ENCODE results near the gene TTC34. TPM values are rescaled to one million over a fixed set of nuclear protein-coding genes. Genes with fewer than 3 reads are reported as not detected.
A peak's percentile ranks its signal among the peaks of the same experiment; 100 is the strongest.

The TTC34 gene
- polyA plus RNA-seq, 6 donors from 2014 or later, result 0.05 to 0.37 (median 0.21) TPM; not detected in 1

DNA sequence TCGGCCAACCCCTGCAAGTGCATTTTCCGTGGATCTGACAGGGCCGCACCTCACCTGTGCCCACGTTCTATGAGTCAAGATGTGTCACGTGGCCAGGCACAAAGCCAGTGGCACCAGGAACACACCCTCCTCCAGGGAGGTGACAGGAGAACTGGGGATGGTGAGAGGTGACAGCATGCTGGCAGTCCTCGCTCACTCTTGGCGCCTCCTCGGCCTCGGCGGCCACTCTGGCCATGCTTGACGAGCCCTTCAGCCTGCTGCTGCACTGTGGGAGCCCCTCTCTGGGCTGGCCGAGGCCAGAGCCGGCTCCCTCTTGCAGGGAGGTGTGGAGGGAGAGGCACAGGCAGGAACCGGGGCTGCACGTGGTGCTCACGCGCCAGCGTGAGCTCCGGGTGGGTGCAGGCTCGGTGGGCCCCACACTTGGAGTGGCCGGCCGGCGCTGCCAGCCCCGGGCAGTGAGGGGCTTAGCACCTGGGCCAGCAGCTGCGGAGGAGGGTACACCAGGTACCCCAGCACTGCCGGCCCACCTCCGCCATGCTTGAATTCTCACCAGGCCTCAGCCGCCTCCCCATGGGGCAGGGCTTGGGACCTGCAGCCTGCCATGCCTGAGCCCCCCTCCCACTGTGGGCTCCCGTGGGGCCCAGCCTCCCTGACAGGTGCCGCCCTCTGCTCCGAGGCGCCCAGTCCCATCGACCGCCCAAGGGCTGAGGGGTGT lies 11.6 kb upstream of the TTC34 start:
- Mint-ChIP-seq H3K27ac (no peak overlapping the region), H3K27me3 (peaks cover 1 to 13% (median 5%) of the 10 kb centered on the region in 3 donors), H3K9me3 (peaks cover 0 to 9% (median 0%) of the 10 kb centered on the region in 7 donors), H3K4me3 (no peak overlapping the region), H3K4me1 (no peaks in the 10 kb centered on the region), H3K36me3 (no peaks in the 10 kb centered on the region)
- ATAC-seq (ENCODE audit: low read depth in 2 of 2) (no peak), DNase-seq (no peak)

DNA sequence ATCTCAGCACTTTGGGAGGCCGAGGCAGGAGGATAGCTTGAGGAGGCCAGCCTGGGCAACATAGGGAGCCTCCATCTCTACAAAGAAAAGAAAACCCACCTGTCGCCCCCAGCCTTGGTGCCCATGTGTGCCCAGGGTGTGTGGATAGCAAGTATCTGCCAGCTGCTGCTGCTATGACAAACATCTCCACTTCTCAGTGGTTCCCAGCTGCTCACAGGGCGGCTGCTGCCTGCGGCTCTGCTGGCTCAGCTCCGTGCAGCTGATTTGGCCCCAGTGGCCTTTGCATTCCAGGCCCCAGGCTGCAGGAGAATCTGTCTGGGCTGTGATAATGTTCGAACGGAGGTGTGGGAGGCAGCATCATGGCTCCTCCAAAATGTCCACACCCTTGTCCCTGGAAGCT lies 10.6 kb upstream of the TTC34 start:
- Mint-ChIP-seq H3K4me3 (no peak overlapping the region), H3K27me3 (peaks cover 0 to 13% (median 5%) of the 10 kb centered on the region in 3 donors), H3K4me1 (no peaks in the 10 kb centered on the region), H3K27ac (no peak overlapping the region), H3K9me3 (peaks cover 0 to 9% (median 0%) of the 10 kb centered on the region in 7 donors), H3K36me3 (no peaks in the 10 kb centered on the region)
- ATAC-seq (ENCODE audit: low read depth in 2 of 2) (no peak), DNase-seq (no peak)

DNA sequence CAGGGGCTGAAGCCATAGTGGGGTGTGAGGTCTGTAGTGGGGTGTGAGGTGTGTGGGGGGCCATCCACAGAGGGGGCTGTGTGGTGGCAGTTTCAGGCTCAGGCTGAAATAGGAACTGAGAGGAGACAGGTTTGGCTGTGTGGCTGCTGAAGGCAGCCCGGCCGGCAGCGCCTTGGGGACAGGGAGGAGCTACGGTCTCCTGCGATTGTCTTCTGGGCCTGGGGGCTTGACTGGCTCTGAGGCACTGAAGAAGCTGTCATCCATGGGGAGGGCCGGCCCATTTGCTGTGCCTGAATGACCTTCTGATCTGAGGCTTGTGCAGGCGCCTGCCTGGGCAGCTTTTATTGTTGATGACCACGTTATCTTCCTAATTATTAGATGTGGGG lies 10.0 kb upstream of the TTC34 start:
- Mint-ChIP-seq H3K9me3 (peaks cover 0 to 9% (median 0%) of the 10 kb centered on the region in 7 donors), H3K4me3 (no peak overlapping the region), H3K36me3 (no peaks in the 10 kb centered on the region), H3K27me3 (peaks cover 0 to 17% (median 5%) of the 10 kb centered on the region in 3 donors), H3K4me1 (no peaks in the 10 kb centered on the region), H3K27ac (no peak overlapping the region)
- no peak for ATAC-seq (ENCODE audit: low read depth in 2 of 2)
- DNase-seq, result no peak

DNA sequence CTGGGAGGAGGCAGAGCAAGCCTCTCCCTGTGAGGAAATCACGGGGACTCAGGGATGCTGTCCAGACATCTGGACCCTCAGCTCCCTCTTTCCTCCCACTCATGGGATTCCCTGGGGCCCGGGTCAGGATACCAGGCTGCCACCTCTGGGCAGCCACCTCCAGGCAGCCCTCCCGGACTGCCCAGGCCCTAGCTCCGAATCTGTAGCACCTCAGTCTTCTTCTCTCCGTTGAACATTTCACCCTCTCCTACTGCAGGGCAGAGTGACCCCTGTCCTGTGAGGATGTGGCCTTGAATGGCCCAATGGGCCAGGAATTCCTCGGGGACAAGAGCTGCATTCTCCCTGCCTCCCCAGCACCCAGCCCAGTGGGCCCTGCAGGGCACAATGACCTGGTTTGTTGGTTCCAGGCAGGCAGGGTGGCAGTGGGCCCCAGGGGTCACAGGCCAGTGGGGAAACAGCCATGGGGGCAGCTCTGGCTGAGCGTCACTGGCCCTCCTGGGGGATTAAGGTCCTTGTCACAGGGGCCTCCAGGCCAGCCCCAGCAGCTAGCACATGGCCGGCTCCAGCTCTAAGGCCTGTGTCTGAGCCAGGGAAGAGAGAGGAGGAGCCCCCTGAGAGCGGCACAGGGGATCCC lies 9.5 kb upstream of the TTC34 start:
- H3K9me3 Mint-ChIP-seq, result peaks cover 0 to 9% (median 0%) of the 10 kb centered on the region in 7 donors
- no peaks in the 10 kb centered on the region for H3K36me3 Mint-ChIP-seq
- no peak overlapping the region for H3K27ac Mint-ChIP-seq
- peaks cover 4 to 20% (median 5%) of the 10 kb centered on the region in 3 donors for H3K27me3 Mint-ChIP-seq
- no peaks in the 10 kb centered on the region for H3K4me1 Mint-ChIP-seq
- DNase-seq (no peak), ATAC-seq (ENCODE audit: low read depth in 2 of 2) (no peak)
- no peak overlapping the region for H3K4me3 Mint-ChIP-seq

DNA sequence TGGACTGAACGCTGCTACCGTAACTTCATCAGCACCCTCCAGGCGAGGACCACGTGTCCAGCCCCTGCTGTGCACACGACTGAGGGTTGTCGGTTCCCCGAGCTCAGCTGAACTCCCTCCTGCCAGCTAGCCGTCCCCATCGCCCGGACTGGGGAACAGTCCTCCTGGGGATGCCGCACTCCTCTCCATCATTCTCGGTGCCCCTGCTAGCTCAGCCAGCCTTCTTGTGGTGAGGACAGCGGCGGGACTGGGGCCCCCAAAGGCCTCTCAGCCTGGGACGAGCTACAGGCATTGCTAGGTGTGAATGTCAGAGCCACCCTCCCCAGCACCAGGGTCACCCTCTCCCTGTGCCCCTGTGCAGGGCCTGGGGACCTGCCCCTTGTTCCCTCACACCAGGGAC lies 8.8 kb upstream of the TTC34 start:
- no peaks in the 10 kb centered on the region for H3K4me1 Mint-ChIP-seq
- no peak overlapping the region for H3K27ac Mint-ChIP-seq
- H3K9me3 Mint-ChIP-seq, result peaks cover 0 to 9% (median 0%) of the 10 kb centered on the region in 7 donors
- peaks cover 5 to 25% (median 8%) of the 10 kb centered on the region in 3 donors for H3K27me3 Mint-ChIP-seq
- no peak for DNase-seq
- no peaks in the 10 kb centered on the region for H3K36me3 Mint-ChIP-seq
- H3K4me3 Mint-ChIP-seq, result no peak overlapping the region
- no peak for ATAC-seq (ENCODE audit: low read depth in 2 of 2)

DNA sequence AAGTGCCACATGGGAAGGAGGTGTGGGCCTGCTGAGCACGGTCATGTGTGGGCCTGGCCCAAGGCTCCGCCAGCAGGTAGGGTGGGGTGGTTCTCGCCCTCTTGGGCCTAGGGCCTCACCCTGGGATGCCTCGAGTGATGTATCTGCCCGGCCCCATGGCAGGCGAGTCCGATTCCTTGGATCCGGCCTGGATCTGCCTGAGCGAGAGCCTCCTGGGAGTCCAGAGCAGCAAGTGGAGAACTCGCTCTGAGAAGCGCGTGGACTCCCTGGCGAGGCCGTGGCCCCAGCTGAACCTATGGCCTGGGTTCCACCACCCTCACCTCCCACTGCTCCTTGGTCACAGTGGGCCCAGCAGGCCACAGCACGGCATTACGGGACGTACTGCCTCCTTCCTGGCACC lies 8.2 kb upstream of the TTC34 start:
- Mint-ChIP-seq H3K36me3 (no peaks in the 10 kb centered on the region), H3K27me3 (peaks cover 5 to 25% (median 8%) of the 10 kb centered on the region in 3 donors), H3K9me3 (peaks cover 0 to 9% (median 0%) of the 10 kb centered on the region in 7 donors), H3K4me1 (no peaks in the 10 kb centered on the region), H3K27ac (no peak overlapping the region), H3K4me3 (no peak overlapping the region)
- DNase-seq, result no peak
- no peak for ATAC-seq (ENCODE audit: low read depth in 2 of 2)

DNA sequence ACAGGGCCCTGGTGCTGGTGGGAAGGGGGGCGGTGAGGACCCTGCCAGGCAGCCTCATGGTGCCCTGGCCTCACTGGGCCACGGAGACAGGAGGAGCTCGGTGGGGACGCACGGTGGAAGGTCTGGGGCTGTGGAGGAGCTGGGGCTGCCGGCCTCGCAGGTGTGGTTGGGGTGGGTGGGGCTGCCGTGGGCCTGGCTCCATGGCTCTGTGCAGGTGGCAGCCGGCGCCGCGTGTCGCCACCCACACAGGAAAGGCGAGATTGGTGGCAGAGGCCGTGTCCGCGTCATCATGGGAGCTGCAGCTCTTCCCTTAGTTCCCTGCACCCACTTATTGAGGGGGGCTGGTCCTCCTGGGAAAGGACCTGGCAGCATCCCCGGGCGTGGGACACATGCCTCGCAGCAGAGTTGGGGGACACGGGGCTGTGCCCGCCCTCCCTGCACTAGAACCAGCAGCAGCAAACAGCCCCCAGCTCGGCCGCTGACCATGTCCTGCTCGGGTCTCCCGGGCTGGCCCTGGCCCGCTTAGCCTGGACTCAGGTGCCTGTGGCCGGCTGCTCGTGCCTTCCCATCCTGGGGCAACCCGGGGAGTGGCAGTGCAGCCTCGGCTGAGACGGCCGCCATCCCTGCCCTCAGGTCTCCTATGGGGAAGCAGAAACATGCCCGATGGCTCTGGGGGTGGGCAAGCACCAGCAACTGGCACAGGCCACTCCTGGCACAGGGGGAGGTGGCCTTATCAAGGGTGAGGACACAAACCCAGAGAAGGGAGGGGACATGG lies 7.5 kb upstream of the TTC34 start:
- Mint-ChIP-seq H3K27me3 (peaks cover 3 to 25% (median 8%) of the 10 kb centered on the region in 3 donors), H3K27ac (no peak overlapping the region), H3K9me3 (peaks cover 0 to 8% (median 0%) of the 10 kb centered on the region in 7 donors)

DNA sequence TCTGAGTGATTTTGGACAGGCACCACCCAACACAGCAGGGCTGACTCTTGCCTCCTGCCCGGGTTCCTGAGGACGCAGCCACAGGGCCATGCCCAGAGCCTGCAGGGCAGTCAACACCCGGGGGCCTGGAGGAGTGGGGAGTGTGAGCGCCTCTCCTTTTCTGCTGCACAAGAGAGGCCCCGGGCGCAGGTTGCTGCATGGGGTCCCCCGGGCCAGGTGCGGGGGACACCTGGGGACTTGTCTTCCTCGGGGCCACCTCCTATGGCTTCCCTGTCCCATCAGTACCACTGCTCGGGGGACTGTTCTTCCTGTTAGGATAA lies 6.9 kb upstream of the TTC34 start:
- ATAC-seq (ENCODE audit: low read depth in 2 of 2), result no peak

More for the DNA sequence above, 7.5 kb upstream of the TTC34 start:
- H3K4me3 Mint-ChIP-seq, result no peak overlapping the region
- ATAC-seq (ENCODE audit: low read depth in 2 of 2) (no peak), DNase-seq (no peak)
- no peaks in the 10 kb centered on the region for H3K4me1 Mint-ChIP-seq
- H3K36me3 Mint-ChIP-seq, result no peaks in the 10 kb centered on the region

DNA sequence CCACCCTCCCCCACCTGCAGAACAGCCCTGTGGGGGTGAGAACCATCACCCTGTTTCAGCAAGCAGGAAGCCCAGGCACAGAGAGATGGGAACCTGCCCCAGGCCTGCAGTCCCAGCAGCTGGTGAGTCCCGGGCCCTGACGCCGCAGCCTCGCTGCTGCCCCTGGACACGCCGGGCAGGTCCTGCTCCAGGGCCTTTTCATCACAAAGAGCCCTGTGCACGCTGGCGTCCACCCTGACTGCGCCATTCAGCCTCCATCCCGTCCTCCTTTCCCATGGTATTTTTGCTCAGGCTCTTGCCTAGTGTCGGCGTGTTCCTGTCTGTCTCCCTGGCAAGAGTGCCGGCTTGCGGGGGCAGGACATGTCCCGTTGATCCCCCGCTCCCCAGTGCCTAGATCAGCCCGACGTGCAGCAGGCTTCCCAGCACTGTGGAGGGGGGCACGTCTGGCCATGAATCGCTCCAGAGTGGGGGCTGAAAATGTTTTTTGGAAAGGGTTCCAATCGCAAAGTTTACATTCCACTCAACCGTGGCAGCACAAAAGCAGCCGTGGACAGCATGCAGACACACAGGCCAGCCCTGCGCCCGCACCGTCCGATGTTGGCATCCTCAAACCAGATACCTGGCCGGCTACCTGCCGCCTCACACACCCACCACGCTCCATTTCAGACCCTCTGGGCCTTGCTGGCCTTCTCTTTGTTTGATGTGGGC lies 6.3 kb upstream of the TTC34 start:
- Mint-ChIP-seq H3K9me3 (peaks cover 0 to 4% (median 0%) of the 10 kb centered on the region in 7 donors), H3K36me3 (no peaks in the 10 kb centered on the region), H3K4me3 (no peak overlapping the region), H3K27me3 (peaks cover 0 to 25% (median 8%) of the 10 kb centered on the region in 3 donors), H3K4me1 (no peaks in the 10 kb centered on the region), H3K27ac (no peak overlapping the region)
- DNase-seq, result no peak
- ATAC-seq (ENCODE audit: low read depth in 2 of 2), result no peak

More for the DNA sequence above, 6.9 kb upstream of the TTC34 start:
- Mint-ChIP-seq H3K4me3 (no peak overlapping the region), H3K27me3 (peaks cover 0 to 25% (median 8%) of the 10 kb centered on the region in 3 donors), H3K27ac (no peak overlapping the region), H3K36me3 (no peaks in the 10 kb centered on the region), H3K9me3 (peaks cover 0 to 4% (median 0%) of the 10 kb centered on the region in 7 donors), H3K4me1 (no peaks in the 10 kb centered on the region)
- DNase-seq, result no peak

DNA sequence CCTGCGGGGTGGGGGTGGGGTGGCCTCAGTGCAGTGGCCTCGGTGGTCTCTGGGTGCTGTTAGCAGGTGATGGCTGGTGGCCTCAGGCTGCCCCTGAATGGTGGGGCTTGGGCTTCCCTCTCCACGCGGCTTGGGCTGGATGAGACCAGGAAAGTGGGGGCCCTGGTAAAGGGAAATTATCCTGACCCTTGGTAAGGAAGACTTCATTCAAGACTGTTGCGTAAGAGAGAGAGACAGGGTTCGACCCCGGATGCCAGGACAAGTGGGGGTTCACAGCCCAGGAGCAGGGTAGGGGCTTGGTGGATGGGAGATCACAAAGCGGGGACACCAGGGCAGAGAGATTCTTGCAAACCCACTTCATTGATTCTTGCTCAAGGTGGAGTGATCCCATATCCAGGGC lies 5.5 kb upstream of the TTC34 start:
- Mint-ChIP-seq H3K27me3 (peaks cover 0 to 21% (median 8%) of the 10 kb centered on the region in 3 donors), H3K27ac (peak overlapping the region in 1 of 6 donors; percentile 18), H3K4me1 (no peaks in the 10 kb centered on the region), H3K4me3 (no peak overlapping the region), H3K9me3 (peaks cover 0 to 1% (median 0%) of the 10 kb centered on the region in 7 donors), H3K36me3 (no peaks in the 10 kb centered on the region)
- DNase-seq (no peak), ATAC-seq (ENCODE audit: low read depth in 2 of 2) (no peak)

DNA sequence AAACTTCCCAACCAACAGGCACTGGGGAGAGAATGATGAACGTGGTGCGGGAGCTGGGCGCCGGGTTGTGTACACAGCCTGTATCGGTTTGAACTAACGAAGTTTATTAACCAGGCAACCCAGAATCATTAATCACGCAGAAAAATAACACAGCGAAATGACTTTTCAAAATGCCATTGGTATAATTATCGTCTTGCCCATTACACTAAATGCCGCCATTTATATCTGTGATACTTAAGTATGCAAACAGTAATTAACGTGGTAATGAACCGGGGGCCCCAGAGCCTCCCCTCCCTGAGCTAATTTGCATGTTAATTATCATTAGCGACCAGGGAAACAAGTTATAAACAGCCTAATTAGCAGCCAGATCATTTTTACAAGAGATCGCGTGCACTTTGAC lies 5.1 kb upstream of the TTC34 start:
- ATAC-seq (ENCODE audit: low read depth in 2 of 2) (no peak), DNase-seq (no peak)
- Mint-ChIP-seq H3K9me3 (no peaks in the 10 kb centered on the region), H3K4me1 (no peaks in the 10 kb centered on the region), H3K36me3 (no peaks in the 10 kb centered on the region), H3K4me3 (no peak overlapping the region), H3K27me3 (peaks cover 0 to 23% (median 8%) of the 10 kb centered on the region in 3 donors), H3K27ac (no peak overlapping the region)

DNA sequence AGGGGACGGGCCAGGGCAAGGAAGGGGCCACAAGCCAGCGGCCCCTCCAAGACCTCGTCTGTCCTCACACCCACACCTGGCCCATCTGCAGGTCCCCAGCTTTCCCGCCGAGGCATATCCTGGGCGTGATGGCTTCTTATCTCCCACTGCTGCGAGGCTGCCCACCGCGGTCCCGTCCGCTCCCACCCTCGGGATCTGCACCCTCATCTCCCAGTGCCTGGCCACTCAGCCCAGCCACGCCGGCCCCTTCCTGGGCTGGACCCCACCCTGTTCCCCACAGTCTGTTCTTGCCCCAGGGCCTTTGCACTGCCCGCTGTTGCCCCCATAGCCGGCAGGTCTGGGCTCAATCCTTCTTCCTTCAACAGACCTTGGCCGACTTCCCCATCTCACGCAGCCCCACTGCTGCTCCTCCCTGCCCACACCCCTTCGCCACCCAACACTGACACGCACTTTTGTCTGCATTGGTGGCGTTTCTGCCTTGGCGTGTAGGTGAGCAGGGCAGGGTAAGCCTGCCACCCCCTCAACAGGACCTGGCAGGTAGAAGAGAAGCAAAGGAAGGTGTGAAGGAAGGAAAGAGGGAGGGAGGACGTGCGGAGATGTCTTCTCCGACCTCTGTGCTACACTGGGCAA lies 4.4 kb upstream of the TTC34 start:
- no peaks in the 10 kb centered on the region for H3K36me3 Mint-ChIP-seq
- DNase-seq, result no peak
- H3K27me3 Mint-ChIP-seq, result peaks cover 0 to 18% (median 8%) of the 10 kb centered on the region in 3 donors
- no peak for ATAC-seq (ENCODE audit: low read depth in 2 of 2)
- H3K4me1 Mint-ChIP-seq, result no peaks in the 10 kb centered on the region
- H3K9me3 Mint-ChIP-seq, result no peaks in the 10 kb centered on the region
- H3K27ac Mint-ChIP-seq, result no peak overlapping the region
- no peak overlapping the region for H3K4me3 Mint-ChIP-seq
